K562 (cell line): ENCODE data around the gene THAP12. TPM values are rescaled to one million over a fixed set of nuclear protein-coding genes. Genes with fewer than 3 reads are reported as not detected.
A peak's percentile ranks its signal among the peaks of the same experiment; 100 is the strongest.

Experiments
- DACH1 ChIP-seq: fragments of 450-650 bp; IDR thresholded peaks from 2 replicates; pipeline ENCODE4 v1.6.1; 2018; ENCODE audit not compliant: partially characterized antibody
- DMBX1 ChIP-seq: fragments of 250-450 bp; sonication (Bioruptor Pico); IDR thresholded peaks from 2 replicates; pipeline ENCODE4 v1.8.0; 2022; ENCODE audit warnings: inconsistent platforms, mild to moderate bottlenecking, moderate library complexity, borderline replicate concordance
- E4F1 ChIP-seq: fragments of 250-450 bp; sonication (Bioruptor Pico); IDR thresholded peaks from 2 replicates; pipeline ENCODE4 v1.5.0; 2021; ENCODE audit warnings: mild to moderate bottlenecking, borderline replicate concordance
- ELF1 ChIP-seq: fragments of 200-800 bp; sonication (Bioruptor generic); IDR thresholded peaks from 2 replicates; pipeline ENCODE4 v1.6.1; 2016; ENCODE audit warnings: missing genetic modification characterization, missing compliant biosample characterization
- HMGXB4 ChIP-seq: sonication (generic); formaldehyde crosslinking; IDR thresholded peaks from 2 replicates; pipeline ENCODE4 v1.8.1; 2023; ENCODE audit warnings: mild to moderate bottlenecking, missing genetic modification reagents
- MCM3 ChIP-seq: fragments of 450-650 bp; IDR thresholded peaks from 2 replicates; pipeline ENCODE4 v1.6.1; 2016
- MEF2A ChIP-seq: IDR thresholded peaks from 2 replicates; pipeline ENCODE4 v1.6.1; 2011; ENCODE audit warnings: low read depth, mild to moderate bottlenecking, low read length, moderate library complexity; ENCODE audit not compliant: control insufficient read depth
- MGA ChIP-seq: fragments of 450-650 bp; IDR thresholded peaks from 2 replicates; pipeline ENCODE4 v1.6.1; 2016; ENCODE audit warnings: mild to moderate bottlenecking, moderate library complexity
- POLR3A ChIP-seq: IDR thresholded peaks from 2 replicates; pipeline ENCODE4 v1.6.1; 2011; ENCODE audit warnings: borderline replicate concordance, mild to moderate bottlenecking, moderate library complexity; ENCODE audit not compliant: insufficient read length, insufficient read depth; ENCODE audit errors: extremely low read depth
- TGIF2 ChIP-seq: sonication (generic); formaldehyde crosslinking; IDR thresholded peaks from 2 replicates; pipeline ENCODE4 v1.8.1; 2022; ENCODE audit warnings: mild to moderate bottlenecking, missing genetic modification reagents, moderate library complexity
- ZNF584 ChIP-seq: fragments of 200-800 bp; sonication (Bioruptor generic); IDR thresholded peaks from 2 replicates; pipeline ENCODE4 v1.6.1; 2016; ENCODE audit warnings: low read depth, mild to moderate bottlenecking, missing genetic modification characterization, missing compliant biosample characterization
- polyA plus RNA-seq, 8 experiments: library from polyadenylated mRNA; depleted of rRNA in 4 of 8; stranded (reverse) in 5 of 8; unstranded in 3 of 8; fragments of >200 nt; fragmentation: Nextera tagmentation in 2 of 8; fragmentation: Illumina TruSeq in 1 of 8; extraction: Ambion mirVana in 2 of 8; extraction: Trizol in 1 of 8; gene quantifications; 2 replicates each; pipeline versions ENCODE4 v1.2.1 to v1.2.3, GENCODE V29; 2011 to 2014; ENCODE audit warnings: inconsistent platforms in 1 of 8, missing spikeins in 1 of 8
- total RNA-seq, 7 experiments: library from RNA; depleted of rRNA in 6 of 7; stranded (reverse); fragments of >200 nt in 6 of 7; fragmentation: Illumina TruSeq in 2 of 7; extraction: Trizol in 2 of 7; gene quantifications; 2 replicates each; pipeline versions ENCODE4 v1.2.1 to v1.2.3, GENCODE V29; 2011 to 2021; ENCODE audit warnings: low replicate concordance in 1 of 7

THAP12 gene
- total and polyA plus RNA-seq, 9 of the 15 experiments (the other 6 are each of a cell fraction or from before 2014, with no cell fraction given) = 28.1 to 103 (median 57.8) TPM

DNA sequence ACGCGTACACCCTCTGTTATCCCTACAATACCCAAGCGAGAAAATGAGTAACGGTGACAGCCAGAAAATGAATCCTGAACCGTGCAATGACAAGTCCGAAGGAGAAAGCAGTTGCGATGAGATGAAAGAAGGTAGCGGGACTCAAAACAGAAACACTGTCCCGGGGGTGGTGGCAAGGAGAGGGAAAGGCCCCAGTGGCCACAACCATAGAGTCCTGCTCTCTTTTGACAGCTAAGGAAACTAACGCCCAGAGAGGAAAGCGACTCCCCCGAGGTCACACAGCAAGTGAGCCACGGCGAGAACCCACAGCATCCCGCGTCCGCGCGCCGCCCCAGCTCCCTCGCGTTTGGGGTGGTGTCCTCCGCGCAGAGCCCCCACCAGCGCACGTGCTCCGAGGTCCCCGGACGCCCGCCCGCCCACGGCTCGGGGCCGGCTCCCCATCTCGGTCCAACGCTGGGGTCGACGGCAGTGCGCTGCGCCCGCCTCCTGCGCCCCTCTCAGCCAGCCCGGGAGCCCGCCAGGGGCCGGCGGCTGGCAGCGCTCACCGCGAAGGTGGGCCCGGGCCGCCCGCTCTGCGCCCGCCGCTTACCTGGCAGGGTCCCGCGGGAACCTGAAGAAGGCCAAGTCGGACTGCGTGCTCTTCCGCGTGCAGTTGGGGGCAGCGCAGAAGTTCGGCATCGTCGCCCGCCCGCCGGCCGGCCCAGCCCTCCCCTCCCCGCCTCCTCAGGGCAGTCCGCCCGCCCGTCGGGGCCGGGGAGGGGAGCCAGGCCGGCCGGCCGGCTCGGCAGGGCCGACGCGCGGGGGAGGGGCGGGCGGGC is 564 bp downstream of the THAP12 start (continued):
- TF ChIP-seq HMGXB4 (no peak), E4F1 (CRISPR knock-in tag) (no peak), MEF2A (no peak), TGIF2 (CRISPR knock-in tag) (no peak; the same call in 1 of the 2 replicates), DMBX1 (no peak), MGA (peak; percentile 40; the same call in 1 of the 2 replicates), POLR3A (no peak), ZNF584 (CRISPR knock-in tag) (no peak), DACH1 (no peak), MCM3 (no peak), ELF1 (tag) (no peak)
